ENCODE measurements around the gene PTPRN2. TPM values are rescaled to one million over a fixed set of nuclear protein-coding genes. Genes with fewer than 3 reads are reported as not detected.
"Not testable (repeated sequence)": the region's sequence is repeated elsewhere in the genome, so short reads cannot be mapped to it uniquely, and the experiment has no call there.

Gene PTPRN2
- total RNA-seq, 1 donor from 2014 or later, result 0.41 TPM

GRCh38 chr7:157490465-157490912, 1097.1 kb downstream of the PTPRN2 start:
- no peak overlapping the region for H3K4me3 Mint-ChIP-seq
- peaks cover 16% of the 10 kb centered on the region for H3K27me3 Mint-ChIP-seq (ENCODE audit: insufficient read depth)
- H3K9me3 Mint-ChIP-seq, result peaks cover 23% of the 10 kb centered on the region
- peak overlapping the region; percentile 69 for H3K27ac Mint-ChIP-seq
- H3K4me1 Mint-ChIP-seq (ENCODE audit: low read depth), result peaks cover 55% of the 10 kb centered on the region
- H3K36me3 Mint-ChIP-seq (ENCODE audit: low read depth), result peaks cover 3% of the 10 kb centered on the region
- DNase-seq (ENCODE audit: low spot score), result peak; percentile 67
- intact Hi-C loops (cut with micrococcal nuclease), result loop anchor here (1.0 to 10.0 kb wide), 9 partner anchors 12 to 1846 kb away; partner anchors contain the start of gene RBM33

- peaks cover 23% of the 10 kb centered on the region for H3K9me3 Mint-ChIP-seq
- not testable (repeated sequence) for H3K27ac Mint-ChIP-seq; H3K4me3 Mint-ChIP-seq; H3K36me3 Mint-ChIP-seq (ENCODE audit: low read depth); DNase-seq (ENCODE audit: low spot score)
- H3K4me1 Mint-ChIP-seq (ENCODE audit: low read depth), result peaks cover 55% of the 10 kb centered on the region
- intact Hi-C loops (cut with micrococcal nuclease), result loop anchor here (1.0 to 10.0 kb wide), 9 partner anchors 12 to 1845 kb away; partner anchors contain the start of gene RBM33
- H3K27me3 Mint-ChIP-seq (ENCODE audit: insufficient read depth), result peaks cover 19% of the 10 kb centered on the region
Measured at GRCh38 chr7:157489870-157490269, 1097.8 kb downstream of the PTPRN2 start.

Other genes with a start within 250 kb of the PTPRN2 start
- gene NCAPG2, start 117.0 kb upstream of the PTPRN2 start, total RNA-seq, result 76.5 and 86.9 TPM in 2 replicates
- gene ESYT2, start 241.7 kb upstream of the PTPRN2 start, total RNA-seq, result 59.1 and 63.1 TPM in 2 replicates

Measured in activated T-helper 1 cell treated with anti-CD3 and anti-CD28 coated beads, Interleukin-12 subunit alpha, Interleukin-12 subunit beta, Interleukin-2, Interleukin-4 antibody, amounts not matched to agents 30 ng/mL and 10 ng/mL and 1 ng/mL, durations not matched to agents 14 hours and 24 hours and 36 hours (primary cell).